ENCODE measurements around the gene FNDC5.

The FNDC5 gene

GRCh38 chr1:32863881-32864245 lies 6.8 kb downstream of the FNDC5 start:
- no peak for DNase-seq

GRCh38 chr1:32863218-32863880 lies 7.4 kb downstream of the FNDC5 start:
- no peak for DNase-seq

GRCh38 chr1:32861904-32862695 lies 8.6 kb downstream of the FNDC5 start:
- DNase-seq = no peak

- no peak for DNase-seq
Measured at GRCh38 chr1:32860566-32860965, 10.1 kb downstream of the FNDC5 start.

- no peak for DNase-seq
Measured at GRCh38 chr1:32859915-32860314, 10.8 kb downstream of the FNDC5 start.

GRCh38 chr1:32858791-32859190 lies 11.9 kb downstream of the FNDC5 start:
- DNase-seq = no peak

- no peak for DNase-seq
Measured at GRCh38 chr1:32858136-32858535, 12.6 kb downstream of the FNDC5 start.

GRCh38 chr1:32855861-32856617 lies 14.7 kb downstream of the FNDC5 start:
- DNase-seq = no peak

GRCh38 chr1:32848354-32849063 lies 22.2 kb downstream of the FNDC5 start:
- no peak for DNase-seq

- no peak for DNase-seq
Measured at GRCh38 chr1:32831878-32832277, 38.8 kb downstream of the FNDC5 start.

- no peak for DNase-seq
Measured at GRCh38 chr1:32830092-32830852, 40.4 kb downstream of the FNDC5 start.

- DNase-seq = no peak
Measured at GRCh38 chr1:32828341-32828740, 42.4 kb downstream of the FNDC5 start.

- no peak for DNase-seq
Measured at GRCh38 chr1:32825181-32825580, 45.5 kb downstream of the FNDC5 start.

- DNase-seq = no peak
Measured at GRCh38 chr1:32818804-32819541, 51.7 kb downstream of the FNDC5 start.

GRCh38 chr1:32817815-32818786 lies 52.6 kb downstream of the FNDC5 start:
- peak; percentile 34 for DNase-seq

GRCh38 chr1:32817159-32817814 lies 53.4 kb downstream of the FNDC5 start, which contains the start of the genes S100PBP and YARS1:
TSS of gene S100PBP (plus strand) at chr1:32817653. CDS start at chr1:32826100, 8,447 bp downstream.
TSS of gene YARS1 (minus strand) at chr1:32817358. CDS start at chr1:32817244, 114 bp downstream.
- peak; percentile 100 for DNase-seq

GRCh38 chr1:32816676-32817158 lies 54.0 kb downstream of the FNDC5 start:
- no peak for DNase-seq

- DNase-seq = no peak
Measured at GRCh38 chr1:32813941-32814739, 56.6 kb downstream of the FNDC5 start.
